NCI-H748 (cell line): ENCODE data around the gene MAP3K5.

Source experiments
- DNase-seq: peaks from one replicate; lab custom pipeline; 2025; ENCODE audit not compliant: unreplicated experiment; lab: John Stamatoyannopoulos, UW

MAP3K5 gene

GRCh38 chr6:136550045-136550329, 242.3 kb downstream of the MAP3K5 start:
- DNase-seq = peak; percentile 73

- peak; percentile 52 for DNase-seq
These were observed 242.8 kb downstream of the MAP3K5 start for GRCh38 chr6:136549300-136550044.

GRCh38 chr6:136548582-136549299, 243.5 kb downstream of the MAP3K5 start:
- DNase-seq = no peak

GRCh38 chr6:136547871-136548270, 244.4 kb downstream of the MAP3K5 start:
- no peak for DNase-seq

GRCh38 chr6:136547336-136547735, 244.9 kb downstream of the MAP3K5 start:
- DNase-seq = peak; percentile 43

DNA sequence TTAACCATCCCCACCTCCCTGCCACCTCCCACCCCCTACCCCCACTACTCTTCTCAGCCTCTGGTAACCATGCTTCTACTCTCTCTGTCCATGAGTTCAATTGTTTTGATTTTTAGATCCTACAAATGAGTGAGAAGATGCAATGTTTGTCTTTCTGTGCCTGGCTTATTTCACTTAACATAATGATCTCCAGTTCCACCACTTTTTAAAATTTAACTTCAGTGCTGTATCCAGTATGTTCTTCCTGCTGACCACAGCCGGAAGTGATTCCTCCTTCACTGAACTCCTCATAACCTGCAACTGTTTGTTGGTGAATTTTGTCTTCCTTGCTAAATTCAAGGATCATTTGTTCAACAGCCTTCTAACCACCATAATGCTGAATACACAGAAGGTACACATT, 245.9 kb downstream of the MAP3K5 start:
- DNase-seq = no peak

DNA sequence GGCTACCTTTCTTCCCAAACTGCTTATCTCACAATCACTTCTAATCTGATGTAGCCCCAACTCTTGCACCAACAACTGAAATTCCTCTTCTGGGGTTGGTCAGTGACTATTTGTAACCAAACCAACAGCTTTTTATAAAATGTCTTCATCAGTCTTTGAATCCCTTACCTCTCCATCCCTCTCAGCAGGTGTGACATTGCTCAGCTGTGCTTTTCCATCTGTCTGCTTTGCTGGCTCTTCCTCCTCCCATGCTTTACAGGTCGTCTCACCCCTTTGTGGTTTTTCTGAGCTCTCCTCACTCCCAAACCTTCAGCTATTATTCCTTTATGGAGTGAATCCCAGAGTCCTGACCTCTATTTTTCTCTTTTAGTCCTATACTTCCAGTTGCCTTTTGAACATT, 248.0 kb downstream of the MAP3K5 start:
- DNase-seq = no peak

DNA sequence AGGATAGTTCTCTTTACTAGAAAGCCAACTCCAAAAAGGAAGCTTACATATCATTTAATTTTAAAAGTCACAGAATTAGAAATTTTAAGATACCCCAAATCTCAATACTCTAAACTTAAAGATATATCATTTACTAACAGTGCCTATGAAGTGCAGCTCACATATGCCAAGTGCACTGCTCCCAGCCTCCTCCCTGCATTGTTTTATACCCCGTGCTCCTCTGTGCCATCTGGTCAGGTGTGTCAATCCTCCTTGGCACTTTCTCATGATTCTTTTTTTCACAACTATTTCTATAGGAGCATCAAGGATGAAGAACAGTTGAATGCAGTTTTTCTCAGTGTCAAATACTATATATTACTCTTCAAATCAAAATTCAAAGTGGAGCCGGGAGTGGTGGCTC, 250.9 kb downstream of the MAP3K5 start:
- no peak for DNase-seq

GRCh38 chr6:136539967-136540652, 252.2 kb downstream of the MAP3K5 start:
- no peak for DNase-seq

DNA sequence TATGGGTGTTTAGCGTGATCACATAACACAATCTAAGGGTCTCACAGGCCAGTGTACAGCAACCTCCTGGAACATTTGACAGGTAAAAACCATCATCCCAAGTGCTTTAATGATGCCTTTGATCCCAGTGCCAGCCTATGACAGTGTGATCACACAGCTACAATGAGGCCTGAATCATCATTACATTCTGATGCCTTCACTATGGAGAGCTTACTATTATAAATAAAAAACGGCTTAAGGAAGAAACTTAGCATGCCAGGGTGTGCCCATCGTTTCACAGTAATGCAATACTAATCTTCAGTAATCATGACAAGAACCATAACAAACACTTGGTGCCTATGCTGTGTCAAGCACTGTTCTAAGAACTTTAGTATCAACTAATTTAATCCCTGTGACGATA, 253.4 kb downstream of the MAP3K5 start:
- DNase-seq = no peak

DNA sequence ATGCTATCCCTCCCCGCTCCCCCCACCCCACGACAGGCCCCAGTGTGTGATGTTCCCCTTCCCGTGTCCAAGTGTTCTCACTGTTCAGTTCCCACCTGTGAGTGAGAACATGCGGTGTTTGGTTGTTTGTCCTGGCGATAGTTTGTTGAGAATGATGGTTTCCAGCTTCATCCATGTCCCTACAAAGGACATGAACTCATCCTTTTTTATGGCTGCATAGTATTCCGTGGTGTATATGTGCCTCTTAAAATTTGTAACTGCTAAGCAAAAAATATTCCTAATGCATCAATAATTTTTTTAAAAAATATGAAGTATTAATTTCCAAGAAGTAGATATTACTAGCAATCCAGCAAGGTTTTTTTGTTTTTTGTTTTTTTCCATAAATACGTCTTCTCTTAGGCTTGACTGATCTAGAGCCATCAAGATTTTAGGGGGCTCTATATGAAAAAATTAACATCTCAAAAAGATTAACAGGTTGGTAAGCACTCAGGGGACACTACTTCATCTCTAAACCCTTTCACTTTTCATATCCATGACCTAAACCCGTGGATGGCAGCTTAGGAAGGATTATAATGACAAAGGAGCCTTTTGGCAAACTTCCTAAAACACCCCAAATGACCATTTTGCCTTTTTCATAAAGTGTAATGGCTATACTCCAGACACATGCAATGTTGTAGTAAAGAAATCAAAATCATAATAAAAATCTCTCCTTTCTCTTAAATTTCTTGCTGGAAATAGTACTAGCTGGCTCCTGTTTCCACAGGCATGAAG, 256.2 kb downstream of the MAP3K5 start:
- no peak for DNase-seq

DNA sequence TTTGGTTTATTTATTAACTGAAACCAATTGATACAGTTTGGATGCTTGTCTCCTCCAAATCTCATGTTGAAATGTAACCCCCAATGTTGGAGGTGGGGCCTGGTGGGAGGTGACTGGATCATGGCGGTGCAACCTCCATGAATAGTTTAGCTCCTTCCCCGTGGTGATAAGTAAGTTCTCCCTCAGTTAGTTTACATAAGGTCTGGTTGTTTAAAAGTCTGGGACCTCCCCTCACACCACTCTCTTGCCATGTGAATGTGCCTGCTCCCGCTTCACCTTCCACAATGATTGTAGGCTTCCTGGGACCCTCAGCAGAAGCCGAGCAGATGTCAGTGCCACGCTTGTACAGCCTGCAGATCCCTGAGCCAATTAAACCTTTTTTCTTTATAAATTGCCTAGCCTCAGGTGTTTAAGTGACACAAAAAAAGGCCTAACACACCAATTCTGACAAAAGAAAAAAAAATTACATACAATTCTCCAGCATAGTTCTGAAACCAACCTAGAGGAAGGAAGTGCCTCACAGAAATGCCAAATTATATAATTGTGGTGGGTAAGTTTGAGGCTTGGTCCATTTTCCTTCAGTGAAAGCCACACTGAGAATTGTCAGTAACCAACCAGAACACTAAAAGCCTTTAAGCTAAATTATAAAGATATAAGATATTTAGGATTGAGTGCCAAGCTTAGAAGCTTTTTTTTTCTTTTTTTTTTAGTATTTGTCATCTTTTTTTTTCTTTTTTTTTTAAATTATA, 257.1 kb downstream of the MAP3K5 start:
- DNase-seq = no peak

DNA sequence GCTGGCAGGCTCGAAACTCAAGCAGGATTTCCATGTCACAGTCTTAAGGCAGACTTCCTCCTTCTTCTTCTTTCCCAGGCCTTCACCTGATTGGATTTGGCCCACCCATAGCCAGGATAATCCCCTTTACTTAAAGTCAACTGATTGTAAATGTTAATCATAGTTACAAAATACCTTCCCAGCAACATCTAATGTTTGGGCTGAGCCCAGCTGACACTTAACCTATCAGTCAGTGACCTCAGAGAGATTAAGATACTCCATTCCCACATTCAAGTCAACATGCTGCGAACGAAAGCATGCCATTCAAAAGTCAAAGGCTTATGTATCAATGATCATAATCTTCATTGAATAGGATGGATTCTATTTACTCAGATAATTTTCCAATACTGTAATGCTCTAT, 258.0 kb downstream of the MAP3K5 start:
- no peak for DNase-seq

DNA sequence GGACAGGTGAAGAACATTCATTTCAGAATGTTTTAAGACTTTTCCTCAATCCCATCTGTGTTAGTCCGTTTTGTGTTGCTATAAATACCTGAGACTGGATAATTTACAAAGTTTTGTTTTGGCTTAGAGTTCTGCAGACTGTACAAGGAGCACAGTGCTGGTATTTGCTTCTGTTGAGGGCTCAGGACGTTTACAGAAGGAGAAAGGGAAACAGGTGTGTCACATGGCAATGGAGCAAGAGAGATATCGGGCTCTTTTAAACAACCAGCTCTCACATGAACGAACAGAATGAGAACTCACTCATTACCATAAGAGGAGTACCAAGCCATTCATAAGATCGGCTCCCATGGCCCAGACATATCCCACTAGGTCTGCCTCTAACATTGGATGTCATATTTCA, 258.8 kb downstream of the MAP3K5 start:
- DNase-seq = no peak

- DNase-seq = no peak
These were observed 260.2 kb downstream of the MAP3K5 start for GRCh38 chr6:136532030-136532429.

GRCh38 chr6:136529710-136530109, 262.6 kb downstream of the MAP3K5 start:
- DNase-seq = peak; percentile 29

GRCh38 chr6:136528477-136528876, 263.8 kb downstream of the MAP3K5 start:
- no peak for DNase-seq

DNA sequence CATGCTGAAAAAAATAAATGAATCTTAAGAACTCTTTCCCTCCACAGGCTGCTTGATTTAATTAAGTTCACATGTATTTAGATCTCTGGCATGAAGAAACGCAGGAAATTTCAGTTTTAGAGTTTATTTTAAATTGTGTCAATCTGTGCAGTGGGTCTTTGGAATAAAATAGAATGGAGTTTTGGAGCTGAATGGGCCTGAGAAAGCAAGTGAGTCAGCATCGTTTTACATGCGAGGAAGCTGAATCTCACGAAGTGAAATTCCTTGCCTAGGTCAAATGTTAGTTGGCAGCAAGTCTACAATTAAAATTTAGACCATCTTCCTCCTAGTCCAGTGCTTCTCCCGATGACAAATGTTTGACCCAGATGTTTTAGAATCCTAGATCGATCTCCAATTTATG, 264.4 kb downstream of the MAP3K5 start:
- DNase-seq = no peak

DNA sequence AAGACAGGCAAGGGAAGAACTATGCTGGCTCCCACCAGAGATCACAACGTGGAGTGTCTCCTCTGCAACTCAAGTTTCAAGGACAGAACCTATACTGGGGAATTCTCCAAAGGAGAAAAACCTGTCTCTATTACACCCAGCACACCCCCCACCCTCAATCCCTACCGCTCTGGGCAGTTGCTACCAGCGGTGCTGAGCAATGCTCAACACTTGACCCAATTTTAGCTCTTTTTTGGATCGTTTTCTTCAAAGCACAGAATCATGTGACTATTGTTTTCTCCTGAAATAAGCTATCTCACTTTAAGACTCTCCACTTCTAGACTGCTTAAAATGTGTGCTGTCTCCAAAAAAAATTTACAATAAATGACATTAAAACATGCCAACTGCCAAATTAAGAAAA, 265.3 kb downstream of the MAP3K5 start:
- DNase-seq = no peak

DNA sequence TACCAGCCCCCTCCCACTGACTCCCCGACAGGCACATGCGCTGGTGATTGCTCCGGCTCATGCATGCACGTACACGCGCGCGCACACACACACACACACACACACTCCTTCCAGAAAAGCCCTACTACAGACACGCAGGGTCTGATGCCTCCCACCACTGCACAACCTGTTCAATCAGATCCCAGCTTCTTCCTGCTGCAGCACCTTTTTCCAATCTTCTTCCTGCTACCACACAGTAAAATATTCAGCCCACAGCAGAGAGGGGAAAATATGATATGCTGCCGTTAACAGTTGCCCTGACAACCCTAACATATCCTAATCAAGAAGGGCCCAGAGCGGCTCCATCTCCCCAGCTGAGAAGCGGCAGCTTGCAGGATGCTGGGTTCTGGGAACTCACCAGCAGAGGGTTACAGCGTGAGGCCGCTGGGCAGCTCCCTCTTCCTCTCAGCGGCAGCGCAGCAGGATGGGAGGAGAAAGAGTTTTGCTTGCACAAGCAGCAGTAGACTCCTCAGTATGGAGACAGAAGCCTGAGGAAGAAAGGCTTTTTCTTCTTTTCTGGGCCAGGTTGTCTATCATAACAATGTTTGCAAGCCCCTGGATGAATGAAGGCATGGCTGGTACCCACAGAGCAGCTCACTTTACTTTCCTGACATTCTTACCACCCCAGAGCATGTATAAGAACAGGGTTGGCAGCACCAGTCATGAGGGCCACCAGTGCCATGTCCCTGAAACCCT, 265.9 kb downstream of the MAP3K5 start:
- peak; percentile 61 for DNase-seq
